DMS153 treated with DMSO at 0.1 percent for 48 hours (cell line): ENCODE data around the gene RPP38.

Source experiments
- DNase-seq: peaks from one replicate; lab custom pipeline; 2025; ENCODE audit not compliant: unreplicated experiment; lab: John Stamatoyannopoulos, UW

The RPP38 gene

GRCh38 chr10:15149042-15149771 lies 52.1 kb downstream of the RPP38 start:
- DNase-seq, result no peak

DNA sequence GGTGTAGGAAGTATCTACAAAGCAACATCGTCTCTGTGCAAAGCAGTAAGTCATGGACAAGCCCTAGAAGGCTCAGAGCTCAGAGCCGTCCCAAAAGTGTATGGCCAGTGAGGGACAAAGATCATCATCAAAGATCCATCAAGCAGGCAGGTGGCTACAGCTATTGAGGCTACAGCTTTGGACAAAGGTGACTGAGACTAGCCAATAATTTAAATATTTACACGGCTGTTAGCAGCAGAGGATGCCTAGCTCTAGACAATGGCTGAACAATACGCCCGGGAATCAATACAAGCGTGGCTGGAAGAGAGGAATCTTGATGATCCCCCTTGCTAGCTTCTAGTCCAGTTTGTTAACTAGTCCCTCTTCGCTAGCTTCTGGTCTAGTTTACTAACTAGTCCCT lies 53.4 kb downstream of the RPP38 start:
- no peak for DNase-seq

DNA sequence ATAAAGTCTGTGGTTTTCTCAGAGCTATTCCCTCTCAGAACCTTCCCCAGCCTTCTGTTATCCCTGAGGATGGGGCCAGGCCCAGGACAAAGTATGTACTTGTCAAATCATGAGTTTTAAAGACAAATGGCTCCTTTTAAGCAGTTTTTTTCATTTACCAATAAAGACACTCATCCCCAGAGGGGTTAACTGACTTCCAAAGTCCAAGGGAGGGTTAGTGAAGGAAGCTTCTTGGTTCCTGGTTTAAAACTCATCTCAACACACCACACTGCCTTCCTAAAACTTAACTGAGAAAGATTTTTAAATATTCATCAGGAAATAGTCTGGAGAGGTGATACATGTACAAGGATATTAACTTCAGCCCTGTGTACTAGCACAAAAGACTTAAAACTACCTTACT lies 55.4 kb downstream of the RPP38 start:
- DNase-seq, result no peak
